ENCODE data around the gene RBBP5. TPM values are rescaled to one million over a fixed set of nuclear protein-coding genes. Genes with fewer than 3 reads are reported as not detected.

RBBP5 gene
- total RNA-seq, 1 experiment from 2014 or later, result 17.3 TPM

DNA sequence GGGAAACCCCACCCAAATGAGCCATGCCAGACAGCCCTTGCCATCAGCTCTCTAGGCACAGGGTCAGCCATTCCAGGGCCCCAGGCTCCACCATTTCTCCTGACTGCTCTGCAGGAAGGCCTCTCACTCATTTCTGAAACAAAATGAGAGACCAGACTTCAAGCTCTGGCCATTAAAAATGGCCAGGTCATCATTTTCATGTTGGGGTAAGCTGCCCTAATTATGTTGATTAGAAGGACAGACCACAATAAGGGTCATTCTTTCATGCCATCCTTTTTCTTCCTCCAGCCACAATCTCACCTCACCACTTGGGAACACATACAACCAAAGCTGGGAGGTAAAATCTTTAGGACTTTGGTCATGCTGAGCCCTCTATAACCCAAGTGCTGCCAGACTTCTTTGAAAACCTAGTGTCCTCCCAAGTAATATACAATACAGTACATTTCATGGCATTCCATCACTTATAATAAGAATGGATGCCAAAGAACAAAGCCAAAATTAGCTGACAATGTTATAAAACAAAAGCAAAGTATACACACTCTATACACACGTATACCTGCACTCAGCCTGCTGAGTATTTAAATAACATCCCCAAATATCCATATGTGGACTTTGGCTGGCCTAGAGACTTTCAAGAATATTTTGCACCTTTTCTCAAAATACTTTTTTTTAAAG lies 22.4 kb upstream of the RBBP5 start:
- H3K27ac Mint-ChIP-seq, result peak overlapping the region in 1 of 3 experiments; percentile 41; a peak in 2 of 7 replicates
- H2BK5ac ChIP-seq (ENCODE audit: insufficient read length, low read length), result no peak overlapping the region
- no peak overlapping the region for H3K4me3 Mint-ChIP-seq
- no peaks in the 10 kb centered on the region for H3K79me1 ChIP-seq (ENCODE audit: insufficient read depth, low read depth, low read length, poor library complexity, severe bottlenecking)
- no peak for DNase-seq
- H3K4me1 Mint-ChIP-seq, result peaks cover 20 to 24% of the 10 kb centered on the region in 2 experiments
- TF ChIP-seq CTCF (conservative IDR thresholded peaks at IDR 0.05), result no peak
- H3T11ph ChIP-seq (ENCODE audit: low read length), result no peak overlapping the region
- H3K27me3 ChIP-seq (ENCODE audit: insufficient read depth, low read length), result no peaks in the 10 kb centered on the region
- H2BK15ac ChIP-seq (ENCODE audit: low read depth, low read length), result no peak overlapping the region
- no CpG with 5 or more reads among the region's 1 CpG for WGBS (ENCODE audit: extremely low coverage, insufficient read length, low lambda C conversion rate)
- no peak overlapping the region for H2BK20ac ChIP-seq (ENCODE audit: low read depth, low read length, poor library complexity, severe bottlenecking)
- H3K23me2 ChIP-seq (ENCODE audit: insufficient read length, low read depth, low read length, poor library complexity, severe bottlenecking), result no peaks in the 10 kb centered on the region
- no peak overlapping the region for H2AFZ ChIP-seq (ENCODE audit: low read length)
- H3K79me2 ChIP-seq (ENCODE audit: insufficient read depth, low read length), result no peaks in the 10 kb centered on the region
- no peak overlapping the region for H3K9ac ChIP-seq (ENCODE audit: extremely low read depth, insufficient read length, low read length)
- no peak overlapping the region for H2AK5ac ChIP-seq (ENCODE audit: insufficient read length, low read length)
- no peak overlapping the region for H3K27ac ChIP-seq (ENCODE audit: insufficient read length, low read depth, low read length)
- no peak overlapping the region for H3K23ac ChIP-seq (ENCODE audit: insufficient read length, low read depth, low read length)
- H2BK12ac ChIP-seq (ENCODE audit: insufficient read length, low read depth, low read length), result no peak overlapping the region
- no peaks in the 10 kb centered on the region for H3K4me1 ChIP-seq (ENCODE audit: insufficient read depth, low read length)
- H3K4me2 ChIP-seq (ENCODE audit: insufficient read depth, insufficient read length, low read length), result no peak overlapping the region
- no peak overlapping the region for H3K14ac ChIP-seq (ENCODE audit: insufficient read depth, low read length)
- H4K20me1 ChIP-seq (ENCODE audit: control insufficient read depth, insufficient read depth, insufficient read length), result no peaks in the 10 kb centered on the region
- H3K36me3 Mint-ChIP-seq (ENCODE audit: insufficient read depth in 1 of 3, low read depth in 3 of 3), result peaks cover 15 to 24% (median 20%) of the 10 kb centered on the region in 3 experiments
- no peak overlapping the region for H4K91ac ChIP-seq (ENCODE audit: insufficient read length, low read depth, low read length)
- no peak overlapping the region for H3K4ac ChIP-seq (ENCODE audit: low read depth, low read length)
- H3K56ac ChIP-seq (ENCODE audit: insufficient read length, low read depth, low read length), result no peak overlapping the region
- no peak overlapping the region for H2BK120ac ChIP-seq (ENCODE audit: low read depth, low read length, poor library complexity, severe bottlenecking)
- H4K5ac ChIP-seq (ENCODE audit: insufficient read length, low read depth, low read length), result no peak overlapping the region
- H3K27me3 Mint-ChIP-seq (ENCODE audit: low read depth), result no peaks in the 10 kb centered on the region
- H3K18ac ChIP-seq (ENCODE audit: insufficient read length, low read depth, low read length), result no peak overlapping the region
- H4K8ac ChIP-seq (replicated peaks; ENCODE audit: insufficient read length, low read depth, low read length), result no peak overlapping the region
- no peaks in the 10 kb centered on the region for H3K9me3 ChIP-seq (ENCODE audit: control insufficient read depth, low read depth, low read length)
- H3K9me3 Mint-ChIP-seq, result peaks cover 2 to 6% of the 10 kb centered on the region in 2 experiments
